Liver (tissue), 9 donors: ENCODE measurements around the gene ARPC5L. TPM values are rescaled to one million over a fixed set of nuclear protein-coding genes. Genes with fewer than 3 reads are reported as not detected.

ENCODE experiments used
- DNase-seq: peaks from one replicate; pipeline ENCODE4 v3.0.0-alpha.2; 2017; ENCODE audit warnings: low spot score
- H3K27ac ChIP-seq, 2 donors: one replicate each; pipeline ENCODE4 v1.7.0; 2013; ENCODE audit warnings: inconsistent platforms in 2 of 2, low read length in 2 of 2, control low read depth in 1 of 2, low read depth in 1 of 2, mild to moderate bottlenecking in 1 of 2
- H3K27me3 ChIP-seq, 4 donors: one replicate each; pipeline versions ENCODE4 v1.6.1 to v1.7.0; 2013; ENCODE audit warnings: low read length in 3 of 4, inconsistent platforms in 1 of 4, mild to moderate bottlenecking in 1 of 4, moderate library complexity in 1 of 4; ENCODE audit not compliant: control insufficient read depth in 4 of 4, insufficient read depth in 4 of 4
- H3K36me3 ChIP-seq, 4 donors: one replicate each; pipeline versions ENCODE4 v1.6.1 to v1.7.0; 2013; ENCODE audit warnings: low read length in 3 of 4, mild to moderate bottlenecking in 3 of 4, low read depth in 1 of 4, moderate library complexity in 1 of 4; ENCODE audit not compliant: control insufficient read depth in 4 of 4, insufficient read depth in 3 of 4
- H3K4me1 ChIP-seq, 4 donors: one replicate each; pipeline versions ENCODE4 v1.6.1 to v1.7.0; 2013; ENCODE audit warnings: low read length in 3 of 4, mild to moderate bottlenecking in 3 of 4, moderate library complexity in 1 of 4; ENCODE audit not compliant: control insufficient read depth in 4 of 4, insufficient read depth in 4 of 4
- H3K4me3 ChIP-seq, 3 donors: one replicate each; pipeline versions ENCODE4 v1.6.1 to v1.7.0; 2013; ENCODE audit warnings: low read length in 3 of 3, control low read depth in 1 of 3, low read depth in 1 of 3, mild to moderate bottlenecking in 1 of 3
- H3K9ac ChIP-seq, 2 donors: one replicate each; pipeline ENCODE4 v1.7.0; 2013; ENCODE audit warnings: low read length in 2 of 2, mild to moderate bottlenecking in 2 of 2, moderate library complexity in 2 of 2, control low read depth in 1 of 2, low read depth in 1 of 2
- H3K9me3 ChIP-seq, 4 donors: one replicate each; pipeline versions ENCODE4 v1.6.1 to v1.7.0; 2013; ENCODE audit warnings: low read length in 3 of 4; ENCODE audit not compliant: control insufficient read depth in 4 of 4
- ATF3 ChIP-seq: IDR thresholded peaks from 2 replicates; pipeline ENCODE4 v1.6.1; 2016; ENCODE audit warnings: antibody characterized with exemption
- CTCF ChIP-seq: fragments of 150-350 bp; IDR thresholded peaks from 2 replicates; pipeline ENCODE4 v1.5.1; 2017; ENCODE audit warnings: improper control_type of control experiment, low read depth, low read length; ENCODE audit not compliant: missing input control
- EGR1 ChIP-seq, 2 donors: IDR thresholded peaks; 2 replicates each; pipeline ENCODE4 v1.6.1; 2016 to 2018; ENCODE audit warnings: antibody characterized with exemption in 2 of 2, low read depth in 2 of 2
- FOXA1 ChIP-seq: IDR thresholded peaks from 2 replicates; pipeline ENCODE4 v1.6.1; 2016; ENCODE audit warnings: antibody characterized with exemption
- FOXA2 ChIP-seq: IDR thresholded peaks from 2 replicates; pipeline ENCODE4 v1.6.1; 2016; ENCODE audit warnings: antibody characterized with exemption
- GABPA ChIP-seq, 2 donors: IDR thresholded peaks in 1 of 2; conservative IDR thresholded peaks in 1 of 2; 2 replicates each; pipeline ENCODE4 v1.6.1; 2016; ENCODE audit warnings: antibody characterized with exemption in 2 of 2, mild to moderate bottlenecking in 1 of 2, moderate library complexity in 1 of 2
- HNF4A ChIP-seq, 2 donors: conservative IDR thresholded peaks; 2 replicates each; pipeline ENCODE4 v1.6.1; 2016; ENCODE audit warnings: antibody characterized with exemption in 2 of 2, mild to moderate bottlenecking in 2 of 2
- HNF4G ChIP-seq: IDR thresholded peaks from 2 replicates; pipeline ENCODE4 v1.6.1; 2016; ENCODE audit warnings: antibody characterized with exemption
- JUND ChIP-seq, 2 donors: IDR thresholded peaks; 2 replicates each; pipeline ENCODE4 v1.6.1; 2016; ENCODE audit warnings: antibody characterized with exemption in 2 of 2
- MAX ChIP-seq: IDR thresholded peaks from 2 replicates; pipeline ENCODE4 v1.6.1; 2016; ENCODE audit warnings: antibody characterized with exemption
- NR2F2 ChIP-seq: IDR thresholded peaks from 2 replicates; pipeline ENCODE4 v1.6.1; 2016; ENCODE audit warnings: antibody characterized with exemption
- RAD21 ChIP-seq, 2 donors: IDR thresholded peaks; 2 replicates each; pipeline ENCODE4 v1.6.1; 2016; ENCODE audit warnings: antibody characterized with exemption in 2 of 2, mild to moderate bottlenecking in 2 of 2
- RXRA ChIP-seq, 2 donors: IDR thresholded peaks; 2 replicates each; pipeline ENCODE4 v1.6.1; 2017 to 2018; ENCODE audit warnings: antibody characterized with exemption in 2 of 2, mild to moderate bottlenecking in 1 of 2
- SP1 ChIP-seq: IDR thresholded peaks from 2 replicates; pipeline ENCODE4 v1.6.1; 2018; ENCODE audit warnings: antibody characterized with exemption, mild to moderate bottlenecking
- TAF1 ChIP-seq: conservative IDR thresholded peaks from 2 replicates; pipeline ENCODE4 v1.6.1; 2016; ENCODE audit warnings: antibody characterized with exemption, mild to moderate bottlenecking
- YY1 ChIP-seq: IDR thresholded peaks from 2 replicates; pipeline ENCODE4 v1.6.1; 2016; ENCODE audit warnings: antibody characterized with exemption, mild to moderate bottlenecking
- ZBTB33 ChIP-seq: IDR thresholded peaks from 2 replicates; pipeline ENCODE4 v1.6.1; 2016; ENCODE audit warnings: antibody characterized with exemption
- WGBS: extraction: QIAGEN DNeasy Blood & Tissue Kit; methylation state at CpG from one replicate; pipeline ENCODE4 v1.1.7; 2013; 5-methylcytosine and 5-hydroxymethylcytosine counted together
- polyA plus RNA-seq, 2 donors: library from polyadenylated mRNA; stranded (reverse) in 1 of 2; unstranded in 1 of 2; fragments of 200-250 nt in 1 of 2; fragments of >200 nt in 1 of 2; fragmentation: Nextera tagmentation in 1 of 2; extraction: Ambion mirVana in 1 of 2; gene quantifications; one replicate each; pipeline versions ENCODE4 v1.2.1 to v1.2.3, GENCODE V29; 2013 to 2015
- total RNA-seq, 2 donors: library from RNA; depleted of rRNA; stranded (reverse); fragments of >200 nt; gene quantifications; one replicate each; pipeline ENCODE4 v1.2.3, GENCODE V29; 2014
- TF ChIP-seq, protein P1 (sequence below): IDR thresholded peaks from 2 replicates; pipeline ENCODE4 v1.6.1; 2016; ENCODE audit warnings: antibody characterized with exemption, mild to moderate bottlenecking
- donor health status: healthy.
- donor health status: healthy.
- donor health status: healthy.
- donor health status: healthy.
- donor health status: healthy.

ARPC5L gene
- total and polyA plus RNA-seq, 4 donors: 9.3 to 31.2 (median 17.8) TPM

DNA sequence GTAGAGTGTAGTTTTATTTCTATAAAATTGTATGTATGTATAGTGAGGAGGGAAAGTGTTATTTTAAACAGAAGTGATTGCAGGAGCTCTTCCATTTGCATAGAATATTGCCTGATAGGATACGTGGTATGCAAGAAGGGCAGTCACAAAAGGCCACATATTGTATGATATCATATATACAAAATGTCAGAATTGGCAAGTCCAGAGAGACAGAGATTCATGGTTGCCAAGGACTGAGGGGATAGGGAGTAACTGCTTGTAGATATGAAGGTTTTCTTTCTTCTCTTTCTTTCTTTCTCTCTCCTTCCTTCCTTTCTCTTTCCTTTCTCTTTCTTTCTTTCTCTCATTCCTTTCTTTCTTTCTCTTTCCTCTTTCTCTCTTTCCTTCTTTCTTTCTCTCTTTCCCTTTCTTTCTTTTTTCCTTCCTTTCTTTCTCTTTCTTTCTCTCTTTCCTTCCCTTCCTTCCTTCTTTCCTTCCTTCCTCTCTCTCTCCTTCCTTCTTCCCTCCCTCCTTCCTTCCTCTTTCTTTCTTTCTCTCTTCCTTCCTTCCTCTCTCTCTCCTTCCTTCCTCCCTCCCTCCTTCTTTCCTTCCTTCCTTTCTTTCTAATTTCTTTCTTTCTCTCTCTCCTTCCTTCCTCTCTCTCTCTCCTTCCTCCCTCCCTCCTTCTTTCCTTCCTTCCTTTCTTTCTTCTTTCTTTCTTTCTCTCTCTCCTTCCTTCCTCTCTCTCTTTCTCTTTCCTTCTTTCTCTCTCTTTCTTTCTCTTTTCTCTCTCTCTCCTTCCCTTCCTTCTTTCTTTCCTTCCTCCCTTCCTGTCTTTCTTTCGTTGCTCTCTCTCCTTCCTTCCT is 33.2 kb upstream of the ARPC5L start:
- WGBS: 41% methylated on average over 2 of the region's 2 CpGs
- Histone ChIP-seq H3K9ac (no peak overlapping the region), H3K4me1 (peaks cover 0 to 4% (median 0%) of the 10 kb centered on the region in 4 donors), H3K27ac (no peak overlapping the region), H3K9me3 (no peaks in the 10 kb centered on the region), H3K4me3 (no peak overlapping the region), H3K36me3 (no peaks in the 10 kb centered on the region), H3K27me3 (no peaks in the 10 kb centered on the region)
- no peak for TF ChIP-seq HNF4A (conservative IDR thresholded peaks at IDR 0.05)
- TF ChIP-seq MAX: no peak
- no peak for DNase-seq

GRCh38 chr9:124829334-124829669 is 32.6 kb upstream of the ARPC5L start:
- Histone ChIP-seq H3K9me3 (no peaks in the 10 kb centered on the region), H3K4me3 (no peak overlapping the region), H3K27me3 (no peaks in the 10 kb centered on the region), H3K36me3 (no peaks in the 10 kb centered on the region), H3K4me1 (peaks cover 0 to 4% (median 0%) of the 10 kb centered on the region in 4 donors), H3K9ac (no peak overlapping the region), H3K27ac (no peak overlapping the region)
- 47% methylated on average over 5 of the region's 5 CpGs for WGBS
- TF ChIP-seq YY1 (no peak), ATF3 (no peak), MAX (no peak), ZBTB33 (no peak), HNF4G (no peak), HNF4A (conservative IDR thresholded peaks at IDR 0.05) (no peak), FOXA1 (no peak), FOXA2 (no peak), TAF1 (no peak), NR2F2 (no peak), RAD21 (IDR thresholded peaks at IDR 0.05) (no peak), SP1 (no peak), GABPA (IDR thresholded peaks at IDR 0.05 in 1 of 2, conservative IDR thresholded peaks at IDR 0.05 in 1 of 2) (no peak), CTCF (no peak), RXRA (IDR thresholded peaks at IDR 0.05) (no peak), EGR1 (IDR thresholded peaks at IDR 0.05; ENCODE audit: low read depth in 2 of 2) (no peak), JUND (IDR thresholded peaks at IDR 0.05) (no peak)
- TF ChIP-seq, protein P1, sequence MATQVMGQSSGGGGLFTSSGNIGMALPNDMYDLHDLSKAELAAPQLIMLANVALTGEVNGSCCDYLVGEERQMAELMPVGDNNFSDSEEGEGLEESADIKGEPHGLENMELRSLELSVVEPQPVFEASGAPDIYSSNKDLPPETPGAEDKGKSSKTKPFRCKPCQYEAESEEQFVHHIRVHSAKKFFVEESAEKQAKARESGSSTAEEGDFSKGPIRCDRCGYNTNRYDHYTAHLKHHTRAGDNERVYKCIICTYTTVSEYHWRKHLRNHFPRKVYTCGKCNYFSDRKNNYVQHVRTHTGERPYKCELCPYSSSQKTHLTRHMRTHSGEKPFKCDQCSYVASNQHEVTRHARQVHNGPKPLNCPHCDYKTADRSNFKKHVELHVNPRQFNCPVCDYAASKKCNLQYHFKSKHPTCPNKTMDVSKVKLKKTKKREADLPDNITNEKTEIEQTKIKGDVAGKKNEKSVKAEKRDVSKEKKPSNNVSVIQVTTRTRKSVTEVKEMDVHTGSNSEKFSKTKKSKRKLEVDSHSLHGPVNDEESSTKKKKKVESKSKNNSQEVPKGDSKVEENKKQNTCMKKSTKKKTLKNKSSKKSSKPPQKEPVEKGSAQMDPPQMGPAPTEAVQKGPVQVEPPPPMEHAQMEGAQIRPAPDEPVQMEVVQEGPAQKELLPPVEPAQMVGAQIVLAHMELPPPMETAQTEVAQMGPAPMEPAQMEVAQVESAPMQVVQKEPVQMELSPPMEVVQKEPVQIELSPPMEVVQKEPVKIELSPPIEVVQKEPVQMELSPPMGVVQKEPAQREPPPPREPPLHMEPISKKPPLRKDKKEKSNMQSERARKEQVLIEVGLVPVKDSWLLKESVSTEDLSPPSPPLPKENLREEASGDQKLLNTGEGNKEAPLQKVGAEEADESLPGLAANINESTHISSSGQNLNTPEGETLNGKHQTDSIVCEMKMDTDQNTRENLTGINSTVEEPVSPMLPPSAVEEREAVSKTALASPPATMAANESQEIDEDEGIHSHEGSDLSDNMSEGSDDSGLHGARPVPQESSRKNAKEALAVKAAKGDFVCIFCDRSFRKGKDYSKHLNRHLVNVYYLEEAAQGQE: no peak
- DNase-seq: no peak
